ENCODE data around the gene SNUPN.

GRCh38 chr15:75655931-75656330 lies 30.4 kb upstream of the SNUPN start:
- TF ChIP-seq CTCF (IDR thresholded peaks at IDR 0.05; ENCODE audit: poor library complexity) (no peak), EZH2phosphoT487 (IDR thresholded peaks at IDR 0.05; ENCODE audit: low read depth, severe bottlenecking, unreplicated experiment) (no peak)

All from hepatocyte (in vitro differentiated cells).